ENCODE measurements around the gene AGTRAP.

- TF ChIP-seq POLR2A (IDR thresholded peaks at IDR 0.05) (no peak), CTCF (IDR thresholded peaks at IDR 0.05) (no peak)
Measured at GRCh38 chr1:11741919-11742558, 6.1 kb downstream of the AGTRAP start.

Measured in lower leg skin (tissue), 3 donors.